Natural killer cell (primary cell): ENCODE measurements around the gene STK24. TPM values are rescaled to one million over a fixed set of nuclear protein-coding genes. Genes with fewer than 3 reads are reported as not detected.

ENCODE experiments used
- ATAC-seq, 3 donors: fragments of 150-1000 bp in 2 of 3; fragments of 200-7000 bp in 1 of 3; cut with Tn5 transposase; 1 replicate in 1 of 3; 2 replicates in 2 of 3; pipeline ENCODE4 v1.10.0; 2021; ENCODE audit warnings: mild to moderate bottlenecking in 2 of 3, moderate library complexity in 2 of 3
- DNase-seq, 2 donors: peaks; one replicate each; pipeline versions ENCODE4 v3.0.0 to v3.0.0-alpha.2; 2013 to 2021; ENCODE audit warnings: mixed read lengths in 1 of 2
- H3K27ac ChIP-seq: one replicate; pipeline ENCODE4 v1.5.1; 2013; ENCODE audit warnings: mild to moderate bottlenecking, low read length
- H3K27me3 ChIP-seq: one replicate; pipeline ENCODE4 v1.6.1; 2013; ENCODE audit warnings: low read length; ENCODE audit not compliant: control insufficient read depth, insufficient read depth
- H3K36me3 ChIP-seq: one replicate; pipeline ENCODE4 v1.6.1; 2013; ENCODE audit warnings: low read length; ENCODE audit not compliant: control insufficient read depth, insufficient read depth
- H3K4me1 ChIP-seq: one replicate; pipeline ENCODE4 v1.6.1; 2013; ENCODE audit warnings: low read length; ENCODE audit not compliant: control insufficient read depth, insufficient read depth
- H3K4me3 ChIP-seq: one replicate; pipeline ENCODE4 v1.5.1; 2013; ENCODE audit warnings: low read length
- H3K9me3 ChIP-seq: one replicate; pipeline ENCODE4 v1.6.1; 2013; ENCODE audit warnings: low read length; ENCODE audit not compliant: control insufficient read depth, insufficient read depth
- H3K27ac Mint-ChIP-seq, 2 donors: one replicate each; pipeline ENCODE4 v1.8.0; 2022; ENCODE audit warnings: mild to moderate bottlenecking in 2 of 2, mixed read lengths in 2 of 2, moderate library complexity in 1 of 2
- H3K27me3 Mint-ChIP-seq, 2 donors: one replicate each; pipeline ENCODE4 v1.8.0; 2022; ENCODE audit warnings: low read depth in 2 of 2, mixed read lengths in 2 of 2
- H3K36me3 Mint-ChIP-seq: one replicate; pipeline ENCODE4 v1.8.0; 2022; ENCODE audit warnings: mixed read lengths
- H3K4me1 Mint-ChIP-seq, 2 donors: one replicate each; pipeline ENCODE4 v1.8.0; 2022; ENCODE audit warnings: mixed read lengths in 2 of 2
- H3K4me3 Mint-ChIP-seq: one replicate; pipeline ENCODE4 v1.8.0; 2022; ENCODE audit warnings: mild to moderate bottlenecking, moderate library complexity, mixed read lengths
- H3K9me3 Mint-ChIP-seq, 2 donors: one replicate each; pipeline ENCODE4 v1.8.0; 2022; ENCODE audit warnings: mixed read lengths in 2 of 2
- WGBS: methylation state at CpG from one replicate; pipeline ENCODE4 v1.1.7; 2013; ENCODE audit warnings: missing lambda C conversion rate; ENCODE audit not compliant: insufficient coverage; 5-methylcytosine and 5-hydroxymethylcytosine counted together
- intact Hi-C: fragments of 100-400 bp; cut with micrococcal nuclease; formaldehyde crosslinking; loops from one replicate; pipeline ENCODE4 v1.14.2; 2022
- total RNA-seq, 4 donors: library from RNA; stranded (reverse); fragments of 120-200 nt in 1 of 4; gene quantifications; one replicate each; pipeline versions ENCODE4 v1.2.3 to v1.2.4, GENCODE V29; 2013 to 2022
- TF ChIP-seq, protein P1 (sequence below): fragments of 200-600 bp; IDR thresholded peaks from one replicate; pipeline ENCODE4 v1.8.0; 2022; ENCODE audit warnings: antibody characterized with exemption

STK24 gene
- total RNA-seq, 3 donors from 2014 or later (not counting 1 experiment from before 2014, with no cell fraction given), result 64.5 to 78.4 (median 70.4) TPM

DNA sequence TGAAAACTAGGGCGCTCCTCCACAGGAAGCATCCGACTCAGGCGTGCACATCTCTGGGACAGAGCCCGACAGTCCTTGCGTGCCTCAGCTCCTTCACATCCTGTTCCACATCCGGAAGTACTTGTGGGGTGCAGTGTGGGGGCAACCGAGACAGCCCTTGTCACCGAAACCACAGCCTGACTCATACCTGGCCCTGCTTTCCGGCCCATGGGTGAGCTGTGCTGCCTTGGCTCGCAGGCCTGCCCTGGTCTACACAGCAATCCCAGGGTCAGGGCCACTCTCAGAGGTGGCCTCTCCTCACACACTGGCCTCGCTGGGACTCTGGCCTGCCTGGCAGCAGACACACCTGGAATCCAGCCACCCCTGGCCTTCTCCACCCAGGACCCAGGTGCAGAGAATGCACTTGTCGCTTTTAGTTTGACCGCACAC is 100.4 kb downstream of the STK24 start:
- TF ChIP-seq, protein P1, sequence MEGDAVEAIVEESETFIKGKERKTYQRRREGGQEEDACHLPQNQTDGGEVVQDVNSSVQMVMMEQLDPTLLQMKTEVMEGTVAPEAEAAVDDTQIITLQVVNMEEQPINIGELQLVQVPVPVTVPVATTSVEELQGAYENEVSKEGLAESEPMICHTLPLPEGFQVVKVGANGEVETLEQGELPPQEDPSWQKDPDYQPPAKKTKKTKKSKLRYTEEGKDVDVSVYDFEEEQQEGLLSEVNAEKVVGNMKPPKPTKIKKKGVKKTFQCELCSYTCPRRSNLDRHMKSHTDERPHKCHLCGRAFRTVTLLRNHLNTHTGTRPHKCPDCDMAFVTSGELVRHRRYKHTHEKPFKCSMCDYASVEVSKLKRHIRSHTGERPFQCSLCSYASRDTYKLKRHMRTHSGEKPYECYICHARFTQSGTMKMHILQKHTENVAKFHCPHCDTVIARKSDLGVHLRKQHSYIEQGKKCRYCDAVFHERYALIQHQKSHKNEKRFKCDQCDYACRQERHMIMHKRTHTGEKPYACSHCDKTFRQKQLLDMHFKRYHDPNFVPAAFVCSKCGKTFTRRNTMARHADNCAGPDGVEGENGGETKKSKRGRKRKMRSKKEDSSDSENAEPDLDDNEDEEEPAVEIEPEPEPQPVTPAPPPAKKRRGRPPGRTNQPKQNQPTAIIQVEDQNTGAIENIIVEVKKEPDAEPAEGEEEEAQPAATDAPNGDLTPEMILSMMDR, result no peak
- Mint-ChIP-seq H3K4me3 (peak overlapping the region; percentile 75), H3K27ac (peak overlapping the region; percentile 85 to 87), H3K9me3 (no peaks in the 10 kb centered on the region), H3K36me3 (no peaks in the 10 kb centered on the region), H3K4me1 (peaks cover 56 to 59% of the 10 kb centered on the region in 2 donors), H3K27me3 (no peaks in the 10 kb centered on the region)
- Histone ChIP-seq H3K9me3 (no peaks in the 10 kb centered on the region), H3K4me3 (no peak overlapping the region), H3K27ac (peak overlapping the region; percentile 69), H3K27me3 (no peaks in the 10 kb centered on the region), H3K36me3 (peaks cover 10% of the 10 kb centered on the region), H3K4me1 (peaks cover 36% of the 10 kb centered on the region)
- 14% methylated on average over 13 of the region's 13 CpGs for WGBS
- ATAC-seq (peak; percentile 90 to 94 (median 94)), DNase-seq (peak; percentile 58 to 95)
- intact Hi-C loops, result loop anchor here (1.0 kb wide), 1 partner anchor 101 kb away; the partner anchor contains the start of gene STK24

DNA sequence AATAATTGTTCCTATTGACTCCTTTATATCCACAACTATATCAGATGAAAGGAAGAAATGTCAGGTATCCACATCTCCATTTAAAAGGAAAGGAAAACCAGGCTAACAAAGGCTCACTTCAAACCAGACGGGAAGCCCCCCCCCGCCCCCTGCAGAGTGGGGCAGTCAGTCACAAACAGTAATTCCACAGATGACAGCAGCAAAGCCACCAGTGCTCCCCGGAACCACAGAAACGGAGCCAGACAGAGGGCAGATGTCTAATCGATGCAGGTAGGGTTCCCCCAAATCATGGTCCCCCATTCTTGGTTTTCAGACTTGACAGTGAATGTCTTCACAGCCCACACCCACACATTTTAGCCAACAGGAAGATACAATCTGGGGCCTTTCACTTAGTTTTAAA is 100.8 kb downstream of the STK24 start:
- DNase-seq (peak in 1 of 2 donors; percentile 83), ATAC-seq (peak; percentile 34 to 50 (median 42))
- no peaks in the 10 kb centered on the region for H3K9me3 Mint-ChIP-seq
- 14% methylated on average over 5 of the region's 5 CpGs for WGBS
- Histone ChIP-seq H3K4me1 (peaks cover 36% of the 10 kb centered on the region), H3K36me3 (peaks cover 10% of the 10 kb centered on the region), H3K27ac (peak overlapping the region; percentile 69), H3K27me3 (no peaks in the 10 kb centered on the region), H3K4me3 (no peak overlapping the region), H3K9me3 (no peaks in the 10 kb centered on the region)
- TF ChIP-seq, protein P1, result no peak
- H3K27me3 Mint-ChIP-seq, result no peaks in the 10 kb centered on the region
- H3K4me3 Mint-ChIP-seq, result peak overlapping the region; percentile 75
- intact Hi-C loops, result loop anchor here (1.0 kb wide), 1 partner anchor 101 kb away; the partner anchor contains the start of gene STK24
- peak overlapping the region; percentile 85 to 87 for H3K27ac Mint-ChIP-seq
- no peaks in the 10 kb centered on the region for H3K36me3 Mint-ChIP-seq
- peaks cover 54 to 62% of the 10 kb centered on the region in 2 donors for H3K4me1 Mint-ChIP-seq

DNA sequence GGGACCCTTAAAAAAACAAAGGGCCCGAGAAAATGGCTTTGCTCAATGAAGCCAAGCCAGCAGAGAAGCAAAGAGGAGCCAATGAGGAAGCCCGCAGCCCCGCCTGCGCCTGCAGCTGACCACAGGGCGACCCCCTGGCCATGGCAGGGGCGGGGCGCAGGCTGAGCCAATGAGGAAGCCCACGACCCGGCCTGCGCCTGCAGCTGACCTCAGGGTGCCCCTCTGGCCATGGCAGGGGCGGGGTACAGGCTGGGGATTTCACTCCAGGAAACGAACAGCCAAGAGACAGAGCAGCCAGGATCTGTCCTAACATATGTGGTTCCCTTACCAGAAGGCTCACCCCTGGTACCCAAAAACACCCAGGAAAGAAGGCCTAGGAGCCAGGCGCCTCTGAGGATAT is 101.4 kb downstream of the STK24 start:
- Histone ChIP-seq H3K4me3 (no peak overlapping the region), H3K36me3 (peaks cover 10% of the 10 kb centered on the region), H3K27ac (peak overlapping the region; percentile 39), H3K9me3 (no peaks in the 10 kb centered on the region), H3K4me1 (peaks cover 36% of the 10 kb centered on the region), H3K27me3 (no peaks in the 10 kb centered on the region)
- TF ChIP-seq, protein P1, result no peak
- 79% methylated on average over 12 of the region's 13 CpGs for WGBS
- Mint-ChIP-seq H3K4me3 (no peak overlapping the region), H3K27ac (peak overlapping the region in 1 of 2 donors; percentile 38), H3K27me3 (no peaks in the 10 kb centered on the region), H3K36me3 (no peaks in the 10 kb centered on the region), H3K4me1 (peaks cover 51 to 61% of the 10 kb centered on the region in 2 donors), H3K9me3 (no peaks in the 10 kb centered on the region)
- ATAC-seq (no peak), DNase-seq (no peak)
- intact Hi-C loops, result no loop called here

DNA sequence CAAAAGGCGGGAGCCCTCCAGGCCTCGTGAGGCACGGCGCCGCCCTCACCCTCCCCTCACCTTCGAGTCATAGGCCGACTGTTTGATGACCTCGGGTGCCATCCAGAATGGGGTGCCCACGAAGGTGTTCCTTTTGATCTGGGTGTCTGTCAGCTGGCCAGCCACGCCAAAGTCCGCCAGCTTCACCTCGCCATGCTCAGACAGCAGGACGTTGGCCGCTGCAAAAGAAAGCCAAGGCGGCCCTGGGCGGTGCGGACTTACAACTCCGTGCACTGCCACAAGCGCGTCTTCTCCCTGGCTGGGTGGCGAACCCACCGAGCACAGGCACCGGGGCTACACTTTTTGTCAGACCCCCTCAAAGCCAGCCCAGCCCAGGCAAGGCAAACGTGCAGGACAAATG is 102.1 kb downstream of the STK24 start:
- peak overlapping the region in 1 of 2 donors; percentile 38 for H3K27ac Mint-ChIP-seq
- H3K9me3 Mint-ChIP-seq, result no peaks in the 10 kb centered on the region
- ATAC-seq (no peak), DNase-seq (no peak)
- Histone ChIP-seq H3K27me3 (no peaks in the 10 kb centered on the region), H3K4me1 (peaks cover 36% of the 10 kb centered on the region), H3K4me3 (no peak overlapping the region), H3K27ac (no peak overlapping the region), H3K9me3 (no peaks in the 10 kb centered on the region), H3K36me3 (peaks cover 10% of the 10 kb centered on the region)
- peaks cover 51 to 61% of the 10 kb centered on the region in 2 donors for H3K4me1 Mint-ChIP-seq
- H3K27me3 Mint-ChIP-seq, result no peaks in the 10 kb centered on the region
- WGBS, result 96% methylated on average over 24 of the region's 24 CpGs
- TF ChIP-seq, protein P1, result no peak
- intact Hi-C loops, result no loop called here
- H3K4me3 Mint-ChIP-seq, result no peak overlapping the region
- H3K36me3 Mint-ChIP-seq, result no peaks in the 10 kb centered on the region
